Activated CD8-positive, alpha-beta memory T cell treated with anti-CD3 and anti-CD28 coated beads, Interleukin-2, amount 10 ng/mL, durations not matched to agents 7 days and 5 days (primary cell): ENCODE measurements around the gene CACNB4. TPM values are rescaled to one million over a fixed set of nuclear protein-coding genes. Genes with fewer than 3 reads are reported as not detected.

Experiments
- ATAC-seq: fragments of 150-1000 bp; cut with Tn5 transposase; one replicate; pipeline ENCODE4 v1.10.0; 2021; ENCODE audit warnings: moderate library complexity
- CTCF ChIA-PET: fragments of 350-600 bp; sonication (Branson Sonifier 250); formaldehyde crosslinking; loops from one replicate; lab custom pipeline; 2021; ENCODE audit warnings: antibody characterized with exemption; lab: Charles Lee
- DNase-seq: peaks from one replicate; pipeline ENCODE4 v3.0.0-alpha.2; 2020
- H3K27ac Mint-ChIP-seq: one replicate; pipeline ENCODE4 v1.8.0; 2021; ENCODE audit warnings: mild to moderate bottlenecking, mixed read lengths
- H3K27me3 Mint-ChIP-seq: one replicate; pipeline ENCODE4 v1.8.0; 2021; ENCODE audit warnings: mixed read lengths
- H3K36me3 Mint-ChIP-seq: one replicate; pipeline ENCODE4 v1.8.0; 2021; ENCODE audit warnings: mild to moderate bottlenecking, mixed read lengths
- H3K4me1 Mint-ChIP-seq: one replicate; pipeline ENCODE4 v1.8.0; 2021; ENCODE audit warnings: mixed read lengths
- H3K4me3 Mint-ChIP-seq: one replicate; pipeline ENCODE4 v1.8.0; 2021; ENCODE audit warnings: mild to moderate bottlenecking, moderate library complexity, mixed read lengths
- H3K9me3 Mint-ChIP-seq: one replicate; pipeline ENCODE4 v1.8.0; 2022; ENCODE audit warnings: low read depth, mixed read lengths
- total RNA-seq, 2 experiments: library from RNA; stranded (reverse); gene quantifications; one replicate each; pipeline ENCODE4 v1.2.3, GENCODE V29; 2021

The CACNB4 gene
- total RNA-seq, 2 experiments from 2014 or later, result 0.14 to 0.23 TPM

DNA sequence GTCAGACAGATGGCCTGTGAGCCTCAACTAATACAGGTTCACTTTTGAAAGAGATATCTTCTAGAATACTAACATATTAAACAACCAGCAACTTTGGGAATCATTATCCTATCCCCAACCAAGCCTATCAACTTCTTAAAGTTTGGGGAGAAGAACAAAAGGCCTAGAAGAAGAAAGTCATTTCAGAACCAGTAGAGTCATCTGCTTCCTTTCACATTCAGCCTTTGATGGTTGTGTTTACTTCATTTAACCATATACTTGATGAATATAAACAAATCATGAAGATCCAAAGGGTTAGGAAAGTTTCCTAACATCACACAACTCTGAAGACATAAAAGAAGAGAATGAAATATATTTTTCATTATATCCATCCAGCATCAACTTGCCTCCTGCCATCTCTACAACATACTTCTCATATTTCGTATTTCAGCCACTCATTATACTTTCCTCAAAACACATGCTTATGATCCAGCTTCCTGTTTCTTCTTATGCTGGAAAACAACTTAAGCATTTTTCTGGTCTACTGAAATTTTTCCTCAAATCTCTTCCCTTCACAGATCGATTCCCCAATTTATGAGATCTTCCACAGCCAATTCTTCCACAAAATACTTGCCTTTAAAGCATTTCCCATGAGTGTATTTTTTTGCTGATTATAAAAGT is 114.3 kb downstream of the CACNB4 start:
- Mint-ChIP-seq H3K27ac (no peak overlapping the region), H3K4me1 (peaks cover 6% of the 10 kb centered on the region), H3K4me3 (no peak overlapping the region), H3K36me3 (no peaks in the 10 kb centered on the region), H3K9me3 (no peaks in the 10 kb centered on the region), H3K27me3 (peaks cover 3% of the 10 kb centered on the region)
- DNase-seq, result no peak
- no peak for ATAC-seq
- CTCF ChIA-PET, result interaction anchor here (1.2 kb wide), 1 partner anchor 14 kb away, joined by 5 read pairs; no protein-coding TSS in a partner anchor

GRCh38 chr2:151983221-151983620 is 115.6 kb downstream of the CACNB4 start:
- ATAC-seq (no peak), DNase-seq (no peak)
- Mint-ChIP-seq H3K9me3 (no peaks in the 10 kb centered on the region), H3K36me3 (no peaks in the 10 kb centered on the region), H3K4me3 (no peak overlapping the region), H3K27me3 (peaks cover 4% of the 10 kb centered on the region), H3K27ac (no peak overlapping the region), H3K4me1 (peaks cover 6% of the 10 kb centered on the region)
- CTCF ChIA-PET, result interaction anchor here (1.2 kb wide), 1 partner anchor 16 kb away, joined by 5 read pairs; no protein-coding TSS in a partner anchor

- Mint-ChIP-seq H3K9me3 (no peaks in the 10 kb centered on the region), H3K27me3 (peaks cover 4% of the 10 kb centered on the region), H3K4me1 (peaks cover 13% of the 10 kb centered on the region), H3K36me3 (peaks cover 2% of the 10 kb centered on the region), H3K4me3 (no peak overlapping the region), H3K27ac (no peak overlapping the region)
- CTCF ChIA-PET, result interaction anchor here (1.7 kb wide), 1 partner anchor 17 kb away, joined by 4 read pairs; no protein-coding TSS in a partner anchor
- DNase-seq, result no peak
- ATAC-seq, result no peak
Measured at GRCh38 chr2:151981886-151982285, 117.0 kb downstream of the CACNB4 start.

- Mint-ChIP-seq H3K27ac (no peak overlapping the region), H3K4me3 (no peak overlapping the region), H3K9me3 (no peaks in the 10 kb centered on the region), H3K27me3 (peaks cover 3% of the 10 kb centered on the region), H3K4me1 (peaks cover 25% of the 10 kb centered on the region), H3K36me3 (peaks cover 2% of the 10 kb centered on the region)
- DNase-seq (no peak), ATAC-seq (no peak)
- CTCF ChIA-PET, result interaction anchor here (0.9 kb wide), 1 partner anchor 46 kb away, joined by 3 read pairs; no protein-coding TSS in a partner anchor
Measured at GRCh38 chr2:151979694-151980093, 119.2 kb downstream of the CACNB4 start.

- CTCF ChIA-PET, result no interaction called here
Measured at GRCh38 chr2:151978709-151979108, 120.1 kb downstream of the CACNB4 start.

GRCh38 chr2:151977631-151978030 is 121.2 kb downstream of the CACNB4 start:
- Mint-ChIP-seq H3K9me3 (no peaks in the 10 kb centered on the region), H3K36me3 (peaks cover 2% of the 10 kb centered on the region), H3K27ac (no peak overlapping the region), H3K27me3 (peaks cover 2% of the 10 kb centered on the region), H3K4me3 (no peak overlapping the region), H3K4me1 (peaks cover 29% of the 10 kb centered on the region)
- no peak for DNase-seq
- ATAC-seq, result no peak
- CTCF ChIA-PET, result interaction anchor here (1.4 kb wide), 1 partner anchor 48 kb away, joined by 4 read pairs; no protein-coding TSS in a partner anchor

More at GRCh38 chr2:151978709-151979108, 120.1 kb downstream of the CACNB4 start:
- ATAC-seq (no peak), DNase-seq (no peak)
- Mint-ChIP-seq H3K27me3 (peaks cover 2% of the 10 kb centered on the region), H3K27ac (no peak overlapping the region), H3K9me3 (no peaks in the 10 kb centered on the region), H3K36me3 (peaks cover 2% of the 10 kb centered on the region), H3K4me1 (peaks cover 28% of the 10 kb centered on the region), H3K4me3 (no peak overlapping the region)

DNA sequence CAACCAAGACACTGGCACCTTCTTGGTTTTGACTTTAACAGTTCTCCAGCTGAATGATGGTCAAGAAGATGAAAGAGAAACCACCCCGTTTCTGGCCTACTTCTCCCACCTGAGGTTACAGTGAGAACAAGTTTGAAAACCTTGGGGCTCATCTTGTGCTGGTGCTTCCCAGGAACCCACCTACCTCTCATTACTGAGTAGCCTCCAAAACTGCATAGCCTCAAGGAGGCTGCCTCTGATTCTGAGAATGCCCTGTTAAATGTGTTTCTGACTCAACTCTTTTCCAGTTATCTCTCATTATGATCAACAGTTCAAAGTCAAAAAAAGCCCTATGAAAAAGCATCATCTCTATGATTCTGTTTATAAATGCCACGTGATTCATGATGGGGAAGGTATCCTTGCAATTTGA is 121.9 kb downstream of the CACNB4 start:
- ATAC-seq, result peak; percentile 60
- CTCF ChIA-PET, result interaction anchor here (0.7 to 1.4 kb wide), 2 partner anchors 22 to 49 kb away, joined by 3 to 4 read pairs; no protein-coding TSS in a partner anchor
- H3K36me3 Mint-ChIP-seq, result peaks cover 2% of the 10 kb centered on the region
- peaks cover 2% of the 10 kb centered on the region for H3K27me3 Mint-ChIP-seq
- no peaks in the 10 kb centered on the region for H3K9me3 Mint-ChIP-seq
- H3K27ac Mint-ChIP-seq, result peak overlapping the region; percentile 26
- no peak overlapping the region for H3K4me3 Mint-ChIP-seq
- peak; percentile 53 for DNase-seq
- peaks cover 29% of the 10 kb centered on the region for H3K4me1 Mint-ChIP-seq

DNA sequence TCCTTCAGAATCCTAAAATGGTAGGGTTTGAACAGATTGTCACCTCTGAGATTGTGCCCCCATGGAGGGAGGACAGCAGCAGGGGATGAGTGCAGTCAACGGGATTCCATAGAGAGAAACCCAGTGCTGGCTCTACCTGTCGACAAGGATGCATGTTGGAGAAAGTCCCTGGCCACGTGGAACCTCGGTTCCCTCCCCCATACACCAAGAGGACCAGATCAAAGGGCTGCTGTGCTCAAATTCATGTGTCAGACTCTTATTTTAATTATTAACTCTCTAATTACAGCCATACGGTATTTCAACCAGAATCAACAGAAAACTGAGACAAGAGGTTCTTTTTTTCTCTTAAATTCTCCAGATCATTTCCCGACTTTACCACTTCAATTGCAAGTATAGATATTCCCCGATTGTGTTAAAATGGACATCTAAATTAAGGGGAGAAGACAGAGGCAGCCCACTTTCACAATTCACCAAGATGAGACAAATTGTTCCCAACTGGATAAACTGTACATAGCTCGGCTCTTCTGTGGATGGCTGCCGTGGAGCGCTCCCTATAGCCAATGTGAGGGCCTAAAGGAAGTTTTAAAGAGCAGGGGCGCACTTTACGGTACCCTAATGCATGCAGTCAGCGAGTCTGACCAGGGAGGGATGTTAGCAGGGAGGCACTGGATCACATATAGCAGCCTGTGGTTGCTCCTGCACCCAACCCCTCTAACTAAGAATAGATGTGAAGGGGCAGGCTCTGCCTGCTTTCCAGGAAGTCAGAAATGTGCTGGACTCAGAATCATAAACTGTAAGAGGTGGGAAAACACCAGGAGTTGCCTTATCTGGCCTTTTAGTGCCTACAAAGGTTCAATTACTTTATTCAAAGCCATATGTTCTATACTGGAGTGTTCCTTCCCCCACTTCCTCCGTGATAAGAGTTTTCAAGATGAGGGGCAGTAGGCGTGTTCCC is 123.1 kb downstream of the CACNB4 start:
- H3K27ac Mint-ChIP-seq, result no peak overlapping the region
- peaks cover 29% of the 10 kb centered on the region for H3K4me1 Mint-ChIP-seq
- DNase-seq, result no peak
- H3K4me3 Mint-ChIP-seq, result no peak overlapping the region
- no peak for ATAC-seq
- H3K27me3 Mint-ChIP-seq, result peaks cover 2% of the 10 kb centered on the region
- peaks cover 2% of the 10 kb centered on the region for H3K36me3 Mint-ChIP-seq
- CTCF ChIA-PET, result no interaction called here
- H3K9me3 Mint-ChIP-seq, result no peaks in the 10 kb centered on the region

- no peak for DNase-seq
- H3K9me3 Mint-ChIP-seq, result no peaks in the 10 kb centered on the region
- peaks cover 2% of the 10 kb centered on the region for H3K27me3 Mint-ChIP-seq
- no peak for ATAC-seq
- H3K4me1 Mint-ChIP-seq, result peaks cover 29% of the 10 kb centered on the region
- H3K27ac Mint-ChIP-seq, result no peak overlapping the region
- CTCF ChIA-PET, result no interaction called here
- H3K4me3 Mint-ChIP-seq, result no peak overlapping the region
- peaks cover 2% of the 10 kb centered on the region for H3K36me3 Mint-ChIP-seq
Measured at GRCh38 chr2:151974988-151975387, 123.9 kb downstream of the CACNB4 start.

DNA sequence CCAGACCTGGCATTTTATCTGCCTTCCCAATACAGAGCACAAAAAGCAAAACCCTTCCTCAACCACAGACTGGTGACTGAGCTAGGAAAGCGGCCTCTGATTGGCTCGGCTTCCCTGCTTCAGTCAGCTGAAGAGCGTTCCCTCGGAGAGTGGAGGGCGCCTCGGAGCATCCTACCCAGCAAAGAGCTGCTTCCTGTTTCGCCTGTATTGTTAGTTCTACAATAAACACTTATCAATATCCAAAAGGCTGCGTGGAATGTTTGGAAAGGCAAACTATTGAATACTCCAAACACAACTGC is 125.0 kb downstream of the CACNB4 start:
- H3K36me3 Mint-ChIP-seq, result peaks cover 2% of the 10 kb centered on the region
- H3K27ac Mint-ChIP-seq, result no peak overlapping the region
- CTCF ChIA-PET, result interaction anchor here (1.4 kb wide), 1 partner anchor 25 kb away, joined by 5 read pairs; no protein-coding TSS in a partner anchor
- H3K9me3 Mint-ChIP-seq, result no peaks in the 10 kb centered on the region
- DNase-seq (no peak), ATAC-seq (no peak)
- peaks cover 29% of the 10 kb centered on the region for H3K4me1 Mint-ChIP-seq
- H3K4me3 Mint-ChIP-seq, result no peak overlapping the region
- no peaks in the 10 kb centered on the region for H3K27me3 Mint-ChIP-seq

DNA sequence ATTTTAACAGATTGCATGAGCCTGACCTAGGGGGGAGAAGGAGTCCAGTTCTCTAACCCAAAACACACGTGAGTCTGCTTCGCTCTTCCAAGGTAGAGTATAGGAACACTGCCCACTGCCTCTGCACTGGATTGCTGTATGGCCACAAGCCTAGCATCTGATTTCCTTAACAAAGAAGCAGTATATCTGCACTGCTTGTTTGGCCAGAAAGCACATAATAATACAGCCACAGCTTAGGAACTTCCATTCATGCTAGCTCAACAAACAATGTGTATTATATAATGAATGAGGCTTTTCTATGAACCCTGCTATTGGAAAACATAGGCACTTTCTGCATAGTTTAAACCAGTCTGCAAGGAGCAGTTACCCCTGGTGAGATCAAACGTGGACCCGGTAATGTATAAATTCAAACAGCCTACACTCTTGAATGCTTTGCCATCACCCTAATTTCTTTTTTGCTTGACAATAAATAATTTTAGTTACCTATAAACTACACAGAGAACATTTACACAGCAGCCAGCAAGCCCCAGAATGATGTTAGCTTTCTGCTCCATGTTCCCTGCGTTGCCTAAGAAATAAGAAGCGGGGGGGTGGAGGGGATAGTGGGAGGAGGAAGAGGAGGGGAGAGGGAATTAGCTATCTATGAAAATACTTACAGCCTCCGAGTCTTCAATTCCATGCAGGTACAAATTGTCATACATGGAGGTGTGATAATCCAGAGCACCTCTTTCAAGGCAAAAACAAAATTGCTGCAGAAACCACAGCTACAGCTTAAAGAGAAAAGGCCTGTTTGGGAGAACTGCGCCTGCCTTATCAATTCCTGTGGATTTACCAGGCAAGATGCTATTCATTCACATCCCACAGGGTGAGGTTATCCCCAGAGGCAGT is 125.6 kb downstream of the CACNB4 start:
- DNase-seq (no peak), ATAC-seq (no peak)
- peaks cover 29% of the 10 kb centered on the region for H3K4me1 Mint-ChIP-seq
- H3K27me3 Mint-ChIP-seq, result no peaks in the 10 kb centered on the region
- H3K9me3 Mint-ChIP-seq, result no peaks in the 10 kb centered on the region
- CTCF ChIA-PET, result interaction anchor here (1.4 kb wide), 1 partner anchor 26 kb away, joined by 5 read pairs; no protein-coding TSS in a partner anchor
- H3K27ac Mint-ChIP-seq, result no peak overlapping the region
- no peak overlapping the region for H3K4me3 Mint-ChIP-seq
- peaks cover 2% of the 10 kb centered on the region for H3K36me3 Mint-ChIP-seq

DNA sequence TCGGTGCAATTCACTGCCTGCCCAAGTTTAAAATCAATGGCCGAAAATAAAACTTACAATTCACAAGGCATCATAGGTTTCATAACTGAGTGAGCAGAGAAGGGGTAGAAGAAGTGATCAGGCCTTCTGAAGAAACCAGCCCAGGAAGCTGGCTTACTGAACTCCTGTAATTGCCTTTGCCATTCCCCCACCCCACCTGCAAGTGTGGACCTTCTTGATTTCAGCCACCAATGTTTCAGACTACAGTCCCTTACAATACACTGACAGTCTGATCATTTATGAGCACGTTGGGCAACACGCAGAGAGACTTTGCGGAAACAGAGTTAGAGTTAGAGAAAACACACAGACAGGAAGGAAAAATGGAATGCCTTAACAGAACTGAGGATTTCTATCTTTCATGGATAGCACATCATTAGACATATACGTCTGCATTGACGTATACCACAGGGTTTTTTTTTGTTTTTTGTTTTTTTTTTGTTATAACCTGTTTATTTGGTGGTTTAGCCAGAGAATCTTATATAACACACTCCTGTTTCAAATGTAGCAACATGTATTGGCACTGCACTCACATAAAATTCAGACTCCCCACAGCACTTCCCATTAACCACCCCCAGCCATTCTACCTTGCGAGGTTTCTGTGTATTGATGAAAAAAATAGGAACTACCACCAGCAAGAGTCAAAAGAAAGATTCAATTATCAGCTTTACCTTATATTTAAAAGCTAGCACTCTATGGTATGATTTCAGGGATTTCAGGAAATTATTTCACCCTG is 126.4 kb downstream of the CACNB4 start:
- H3K4me3 Mint-ChIP-seq, result no peak overlapping the region
- ATAC-seq (no peak), DNase-seq (no peak)
- CTCF ChIA-PET, result no interaction called here
- H3K36me3 Mint-ChIP-seq, result peaks cover 1% of the 10 kb centered on the region
- peaks cover 26% of the 10 kb centered on the region for H3K4me1 Mint-ChIP-seq
- H3K27ac Mint-ChIP-seq, result no peak overlapping the region
- H3K27me3 Mint-ChIP-seq, result no peaks in the 10 kb centered on the region
- no peaks in the 10 kb centered on the region for H3K9me3 Mint-ChIP-seq
